ENCODE data around the gene RAB26. TPM values are rescaled to one million over a fixed set of nuclear protein-coding genes. Genes with fewer than 3 reads are reported as not detected.
A peak's percentile ranks its signal among the peaks of the same experiment; 100 is the strongest.
"Not testable (repeated sequence)": the region's sequence is repeated elsewhere in the genome, so short reads cannot be mapped to it uniquely, and the experiment has no call there.

Gene RAB26
- 0.43 TPM for total RNA-seq
- long read RNA-seq, partial matches to known transcripts = 0 of 3 reads
- long read RNA-seq, other reads (novel, unspliced or antisense) = 3 of 3 reads

GRCh38 chr16:2147981-2148671 lies at the start of gene RAB26:
Gene RAB26 (plus strand): TSS chr16:2148625. CDS start chr16:2148784, 159 bp downstream.
- DNase-seq = peak; percentile 89
- intact Hi-C loops (cut with DNase I) = no loop called here
- peak; percentile 91 for ATAC-seq (ENCODE audit: poor library complexity)

GRCh38 chr16:2101581-2101980 lies 46.8 kb upstream of the RAB26 start:
- DNase-seq; intact Hi-C loops (cut with DNase I); ATAC-seq (ENCODE audit: poor library complexity): not testable (repeated sequence)

GRCh38 chr16:2102471-2102870 lies 46.0 kb upstream of the RAB26 start:
- intact Hi-C loops (cut with DNase I) = no loop called here
- no peak for DNase-seq

GRCh38 chr16:2104464-2104863 lies 44.0 kb upstream of the RAB26 start:
- DNase-seq; intact Hi-C loops (cut with DNase I); ATAC-seq (ENCODE audit: poor library complexity): not testable (repeated sequence)

More at GRCh38 chr16:2102471-2102870, 46.0 kb upstream of the RAB26 start:
- no peak for ATAC-seq (ENCODE audit: poor library complexity)

GRCh38 chr16:2105291-2105690 lies 43.1 kb upstream of the RAB26 start:
- DNase-seq; ATAC-seq (ENCODE audit: poor library complexity); intact Hi-C loops (cut with DNase I): not testable (repeated sequence)

GRCh38 chr16:2105769-2106168 lies 42.7 kb upstream of the RAB26 start:
- ATAC-seq (ENCODE audit: poor library complexity); intact Hi-C loops (cut with DNase I); DNase-seq: not testable (repeated sequence)

- intact Hi-C loops (cut with DNase I); DNase-seq; ATAC-seq (ENCODE audit: poor library complexity): not testable (repeated sequence)
Observed at GRCh38 chr16:2106211-2106610, 42.2 kb upstream of the RAB26 start.

- DNase-seq; ATAC-seq (ENCODE audit: poor library complexity); intact Hi-C loops (cut with DNase I): not testable (repeated sequence)
Observed at GRCh38 chr16:2107121-2107790, 41.2 kb upstream of the RAB26 start.

GRCh38 chr16:2107791-2108125 lies 40.7 kb upstream of the RAB26 start:
- DNase-seq; ATAC-seq (ENCODE audit: poor library complexity); intact Hi-C loops (cut with DNase I): not testable (repeated sequence)

- intact Hi-C loops (cut with DNase I); DNase-seq: not testable (repeated sequence)
- peak; percentile 10 for ATAC-seq (ENCODE audit: poor library complexity)
Observed at GRCh38 chr16:2108446-2109270, 39.8 kb upstream of the RAB26 start.

GRCh38 chr16:2109271-2109580 lies 39.2 kb upstream of the RAB26 start:
- ATAC-seq (ENCODE audit: poor library complexity); DNase-seq; intact Hi-C loops (cut with DNase I): not testable (repeated sequence)

GRCh38 chr16:2109872-2110271 lies 38.6 kb upstream of the RAB26 start:
- DNase-seq; intact Hi-C loops (cut with DNase I): not testable (repeated sequence)
- peak; percentile 25 for ATAC-seq (ENCODE audit: poor library complexity)

- DNase-seq; intact Hi-C loops (cut with DNase I): not testable (repeated sequence)
- peak; percentile 47 for ATAC-seq (ENCODE audit: poor library complexity)
Observed at GRCh38 chr16:2110332-2111008, 38.0 kb upstream of the RAB26 start.

GRCh38 chr16:2111009-2111353 lies 37.4 kb upstream of the RAB26 start:
- peak; percentile 7 for ATAC-seq (ENCODE audit: poor library complexity)
- DNase-seq; intact Hi-C loops (cut with DNase I): not testable (repeated sequence)

- intact Hi-C loops (cut with DNase I); ATAC-seq (ENCODE audit: poor library complexity); DNase-seq: not testable (repeated sequence)
Observed at GRCh38 chr16:2111412-2112335, 36.8 kb upstream of the RAB26 start.

- intact Hi-C loops (cut with DNase I); DNase-seq; ATAC-seq (ENCODE audit: poor library complexity): not testable (repeated sequence)
Observed at GRCh38 chr16:2112539-2113106, 35.8 kb upstream of the RAB26 start.

GRCh38 chr16:2114225-2114624 lies 34.2 kb upstream of the RAB26 start:
- intact Hi-C loops (cut with DNase I); ATAC-seq (ENCODE audit: poor library complexity); DNase-seq: not testable (repeated sequence)
